HAP-1 (cell line): ENCODE data around the gene PDGFB.

Source experiments
- DNase-seq, 2 experiments: peaks; one replicate each; pipeline ENCODE4 v3.0.0-alpha.2; 2016 to 2020; ENCODE audit warnings: low spot score in 2 of 2
- H3K27me3 ChIP-seq: fragments of 250-450 bp; sonication (Bioruptor Pico); 2 replicates; pipeline ENCODE4 v1.5.1; 2020; ENCODE audit warnings: low read depth, mild to moderate bottlenecking, moderate library complexity
- H3K36me3 ChIP-seq: fragments of 250-450 bp; sonication (Bioruptor Pico); replicated peaks from 2 replicates; pipeline ENCODE4 v1.5.1; 2020; ENCODE audit warnings: mild to moderate bottlenecking
- H3K4me1 ChIP-seq: fragments of 250-450 bp; sonication (Bioruptor Pico); 2 replicates; pipeline ENCODE4 v1.5.1; 2020; ENCODE audit warnings: mild to moderate bottlenecking
- H3K4me3 ChIP-seq: fragments of 250-450 bp; sonication (Bioruptor Pico); 2 replicates; pipeline ENCODE4 v1.5.1; 2020; ENCODE audit warnings: mild to moderate bottlenecking, moderate library complexity
- H3K9me3 ChIP-seq: fragments of 250-450 bp; sonication (Bioruptor Pico); 2 replicates; pipeline ENCODE4 v1.5.1; 2020; ENCODE audit warnings: mild to moderate bottlenecking, moderate library complexity
- in situ Hi-C: fragments of 300-500 bp; cut with MboI; formaldehyde crosslinking; loops from 3 replicates; pipeline ENCODE4 v1.14.3; 2020; ENCODE audit warnings: low sequenced_read_pairs, inconsistent platforms, mixed read lengths

Gene PDGFB

DNA sequence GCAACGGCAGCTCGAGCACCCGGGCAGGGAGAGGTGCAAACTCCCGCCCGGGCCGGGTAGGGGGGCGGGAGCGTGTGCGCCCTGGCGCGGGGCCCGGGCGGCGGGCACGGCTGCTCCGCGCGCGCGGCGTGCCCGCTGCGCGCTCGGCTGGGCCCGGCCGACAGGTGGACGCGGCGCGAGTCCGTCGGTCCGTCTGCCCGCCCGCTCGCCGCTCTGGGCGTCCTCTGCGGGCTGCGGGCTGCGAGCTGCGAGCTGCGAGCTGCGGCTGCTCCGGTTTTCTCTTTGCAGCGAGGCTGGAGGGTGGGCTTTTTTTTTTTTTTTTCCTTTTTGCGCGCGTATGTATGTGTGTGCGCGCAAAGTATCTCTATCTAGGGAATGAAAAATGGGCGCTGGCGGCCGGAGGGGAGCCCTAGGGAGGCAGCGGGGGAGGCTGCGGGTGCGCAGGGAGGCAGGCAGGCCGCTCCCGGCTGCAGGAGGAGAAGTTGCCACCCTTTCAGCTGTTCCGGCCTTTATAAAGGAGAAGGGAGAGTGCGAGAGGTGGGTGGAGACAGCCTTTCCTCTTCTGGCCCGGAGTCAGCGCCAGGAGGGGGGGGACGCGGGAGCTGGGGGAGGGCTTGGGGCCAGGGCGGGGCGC, at the start of gene PDGFB:
Gene PDGFB (minus strand): TSS at position 487 of the 634 bp plus-strand sequence. CDS start 1,019 bp downstream, outside the sequence.
- H3K4me3 ChIP-seq = peak within 1 kb of the TSS; percentile 12; the same call in 1 of the 2 replicates
- no peaks in the 10 kb centered on the region; the same call in 1 of the 2 replicates for H3K4me1 ChIP-seq
- H3K27me3 ChIP-seq = peaks cover 35% of the 10 kb centered on the region
- no peaks in the 10 kb centered on the region for H3K9me3 ChIP-seq
- DNase-seq = no peak
- in situ Hi-C loops = no loop called here
- H3K36me3 ChIP-seq = no peaks in the 10 kb centered on the region

DNA sequence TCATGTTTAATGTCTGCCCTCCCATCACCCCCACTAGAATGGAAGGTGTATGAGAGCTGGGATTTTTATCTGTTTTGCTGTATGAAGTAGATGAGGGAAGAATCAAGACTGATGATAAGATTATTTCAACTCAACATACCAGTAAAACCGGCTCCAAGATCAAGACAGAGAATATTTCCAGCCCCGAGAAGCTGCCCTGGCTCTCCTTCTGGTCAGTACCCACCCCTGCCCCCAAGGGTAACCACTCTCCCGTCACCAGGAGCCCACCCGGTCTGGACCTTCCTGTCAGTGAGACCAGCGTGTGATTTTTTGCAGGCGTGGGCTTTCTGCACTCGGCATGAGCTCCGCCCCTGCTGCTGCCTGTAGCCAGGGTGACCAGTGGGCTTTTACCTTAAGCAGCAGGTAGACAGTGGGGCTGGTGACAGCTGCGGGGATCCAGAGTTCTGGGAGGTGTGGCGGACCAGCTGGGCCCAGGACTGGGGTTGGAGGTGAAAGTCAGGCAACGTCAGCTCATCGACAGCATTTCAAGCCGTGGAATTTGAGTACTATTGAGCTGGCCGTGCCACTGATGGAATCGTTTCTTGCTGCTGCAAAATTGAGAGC, 49.1 kb upstream of the PDGFB start:
- DNase-seq = no peak
- Histone ChIP-seq H3K4me1 (no peaks in the 10 kb centered on the region), H3K9me3 (no peaks in the 10 kb centered on the region), H3K4me3 (no peak overlapping the region), H3K36me3 (no peaks in the 10 kb centered on the region), H3K27me3 (no peaks in the 10 kb centered on the region)
- in situ Hi-C loops = no loop called here

DNA sequence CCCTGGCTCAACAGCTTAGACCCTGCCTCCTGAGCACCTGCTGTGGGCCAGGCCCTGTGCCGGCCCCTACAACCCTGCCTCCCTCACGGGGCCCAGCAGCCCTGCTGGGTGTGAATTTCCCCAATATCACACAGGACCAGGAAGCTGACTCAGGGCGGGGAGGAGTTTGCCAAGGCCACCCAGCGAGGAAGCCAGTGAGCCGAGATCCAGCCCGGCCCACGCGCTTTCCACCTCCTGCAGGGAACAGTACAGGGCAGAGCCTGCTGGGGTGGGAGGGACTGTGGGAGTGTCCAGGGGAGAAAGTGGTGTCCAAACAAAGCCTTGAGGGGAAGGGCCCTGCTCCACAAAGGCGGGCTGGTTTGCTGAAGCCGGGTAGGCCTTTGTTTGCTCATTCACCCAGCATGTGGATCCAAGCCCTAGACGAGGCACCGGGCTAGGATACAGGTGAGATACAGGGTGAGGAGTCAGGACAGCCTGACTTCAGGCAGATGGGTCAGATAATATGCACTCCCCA, 47.8 kb upstream of the PDGFB start:
- in situ Hi-C loops = no loop called here
- peak; percentile 48 to 81 for DNase-seq
- no peak overlapping the region for H3K4me3 ChIP-seq
- no peaks in the 10 kb centered on the region for H3K27me3 ChIP-seq
- no peaks in the 10 kb centered on the region for H3K4me1 ChIP-seq
- no peaks in the 10 kb centered on the region for H3K36me3 ChIP-seq
- no peaks in the 10 kb centered on the region for H3K9me3 ChIP-seq

DNA sequence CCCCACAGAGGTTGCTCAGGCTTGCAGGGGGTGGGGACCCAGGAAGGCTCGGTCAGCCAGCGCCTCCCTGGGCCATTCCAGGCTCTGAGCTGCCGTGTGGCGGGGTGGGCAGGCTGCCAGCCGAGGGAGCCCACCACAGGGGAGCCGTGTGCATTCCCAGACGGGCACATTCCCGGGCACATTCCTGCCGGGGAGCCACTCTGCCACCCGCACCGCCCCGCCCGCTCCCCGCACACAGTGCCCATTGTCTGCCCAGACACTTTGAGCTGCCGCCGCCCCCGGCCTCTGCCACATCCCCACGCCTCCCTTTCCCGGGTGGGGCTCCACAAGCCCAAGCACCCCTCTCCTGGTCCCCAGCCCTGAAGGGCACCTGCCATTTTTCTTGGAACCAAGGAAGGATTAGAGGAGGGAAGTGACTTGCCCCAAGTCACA, 47.3 kb upstream of the PDGFB start:
- in situ Hi-C loops = no loop called here

DNA sequence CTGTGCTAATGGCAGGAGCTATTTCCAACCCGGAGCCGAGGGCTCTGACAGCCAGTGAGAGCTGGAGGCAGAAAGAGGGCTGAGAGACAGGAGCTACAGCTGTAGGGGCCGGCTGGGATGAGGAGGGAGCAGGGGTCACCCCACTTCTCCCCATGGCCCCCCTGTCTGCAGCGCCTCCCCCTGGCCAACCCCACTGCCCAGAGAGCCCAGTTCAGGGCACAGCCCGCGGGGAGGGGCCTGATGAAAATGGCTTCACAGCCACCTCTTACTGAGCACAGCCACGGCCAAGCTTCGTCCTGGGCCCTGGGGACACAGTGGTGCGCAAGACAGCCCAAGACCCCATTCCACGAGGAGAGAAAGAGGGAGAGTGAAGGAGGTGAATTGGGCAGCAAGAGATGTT, 46.7 kb upstream of the PDGFB start:
- no peak overlapping the region for H3K4me3 ChIP-seq
- no peaks in the 10 kb centered on the region for H3K9me3 ChIP-seq
- DNase-seq = no peak
- in situ Hi-C loops = no loop called here
- no peaks in the 10 kb centered on the region for H3K36me3 ChIP-seq
- H3K27me3 ChIP-seq = no peaks in the 10 kb centered on the region
- H3K4me1 ChIP-seq = no peaks in the 10 kb centered on the region

More for the DNA sequence above, 47.3 kb upstream of the PDGFB start:
- H3K4me3 ChIP-seq = no peak overlapping the region
- no peaks in the 10 kb centered on the region for H3K9me3 ChIP-seq
- no peaks in the 10 kb centered on the region for H3K27me3 ChIP-seq
- H3K4me1 ChIP-seq = no peaks in the 10 kb centered on the region
- no peak for DNase-seq
- H3K36me3 ChIP-seq = no peaks in the 10 kb centered on the region

DNA sequence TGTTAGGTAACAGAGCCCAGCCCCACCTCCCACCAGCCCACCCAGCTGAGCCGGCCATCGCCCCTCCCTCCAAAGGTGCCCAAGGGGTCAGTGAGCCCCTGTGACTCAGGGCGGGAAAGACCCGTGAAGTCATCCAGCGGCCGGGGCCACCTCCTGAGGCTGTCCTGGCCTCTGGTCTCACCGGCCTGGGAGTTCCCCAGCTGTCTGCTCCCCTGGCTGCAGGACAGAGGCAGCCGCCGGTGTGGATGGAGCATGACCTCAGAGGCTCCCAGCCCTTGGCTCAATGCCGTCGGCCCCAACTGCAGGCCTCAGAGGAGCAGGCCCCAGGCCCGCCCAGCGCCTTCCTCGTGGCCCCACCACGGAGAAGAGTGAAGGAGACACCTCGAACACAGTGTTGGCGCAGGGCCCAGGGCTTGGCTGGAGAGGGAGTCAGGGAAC, 46.0 kb upstream of the PDGFB start:
- Histone ChIP-seq H3K4me3 (no peak overlapping the region), H3K9me3 (no peaks in the 10 kb centered on the region), H3K36me3 (no peaks in the 10 kb centered on the region), H3K4me1 (no peaks in the 10 kb centered on the region), H3K27me3 (no peaks in the 10 kb centered on the region)
- in situ Hi-C loops = no loop called here
- no peak for DNase-seq

DNA sequence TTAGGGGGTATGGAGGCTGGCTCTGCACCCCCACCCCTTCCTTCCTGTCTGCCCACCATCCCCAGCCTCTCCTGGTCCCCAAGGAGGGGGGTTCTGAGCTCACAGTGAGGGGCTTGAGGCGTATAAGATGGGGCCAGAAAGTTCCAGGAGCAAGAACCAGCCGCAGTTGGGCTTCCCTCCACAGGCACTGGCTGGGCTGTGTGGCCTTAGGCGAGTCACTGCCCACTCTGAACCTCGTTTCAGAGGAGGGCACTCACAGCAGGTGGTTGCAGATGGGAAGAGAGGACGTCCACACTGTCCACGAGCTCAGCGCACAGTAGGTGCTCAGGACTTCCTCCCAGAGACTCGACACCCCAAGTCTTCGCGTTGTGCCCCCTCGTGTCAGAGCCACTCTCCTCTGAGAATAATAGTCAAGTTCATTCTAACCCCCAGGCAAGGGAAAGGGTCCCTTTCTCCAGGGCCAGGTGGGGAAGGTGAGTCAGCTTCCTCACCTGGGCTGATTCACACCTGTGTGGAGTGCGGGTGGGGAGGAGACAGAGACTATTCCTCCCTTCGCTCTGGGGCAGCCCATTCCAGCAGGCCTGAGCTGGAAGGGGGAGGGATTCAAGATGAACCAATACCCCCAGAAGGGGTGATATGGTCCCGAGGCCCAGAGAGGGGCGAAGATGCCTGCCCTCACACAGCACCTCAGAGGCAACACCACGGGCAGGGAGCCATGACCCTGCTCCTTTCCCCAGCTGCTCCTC, 45.4 kb upstream of the PDGFB start:
- no peaks in the 10 kb centered on the region for H3K4me1 ChIP-seq
- no peaks in the 10 kb centered on the region for H3K36me3 ChIP-seq
- in situ Hi-C loops = no loop called here
- DNase-seq = no peak
- no peaks in the 10 kb centered on the region for H3K9me3 ChIP-seq
- H3K4me3 ChIP-seq = no peak overlapping the region
- no peaks in the 10 kb centered on the region for H3K27me3 ChIP-seq

DNA sequence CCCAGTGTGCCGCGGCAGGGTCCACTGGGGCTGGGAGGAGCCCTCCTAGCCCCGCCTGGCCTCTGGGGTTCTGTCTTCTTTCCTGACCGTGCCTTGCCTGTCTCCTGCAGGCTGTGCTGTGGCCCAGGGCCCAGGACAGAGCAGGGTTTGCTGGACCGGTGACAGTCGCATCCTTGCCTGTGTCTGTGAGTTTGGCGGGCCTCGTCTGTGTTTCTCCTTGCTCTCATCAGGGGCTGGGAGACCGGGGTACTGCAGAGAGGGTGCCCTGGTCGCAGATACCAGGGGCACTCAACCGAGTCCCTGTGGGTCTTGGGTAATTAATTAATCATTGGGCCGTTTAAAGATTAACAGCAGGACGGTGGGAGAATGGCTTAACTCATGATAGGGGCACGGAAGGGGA, 44.8 kb upstream of the PDGFB start:
- Histone ChIP-seq H3K36me3 (no peaks in the 10 kb centered on the region), H3K9me3 (no peaks in the 10 kb centered on the region), H3K27me3 (no peaks in the 10 kb centered on the region), H3K4me3 (no peak overlapping the region), H3K4me1 (no peaks in the 10 kb centered on the region)
- in situ Hi-C loops = no loop called here
- DNase-seq = no peak

DNA sequence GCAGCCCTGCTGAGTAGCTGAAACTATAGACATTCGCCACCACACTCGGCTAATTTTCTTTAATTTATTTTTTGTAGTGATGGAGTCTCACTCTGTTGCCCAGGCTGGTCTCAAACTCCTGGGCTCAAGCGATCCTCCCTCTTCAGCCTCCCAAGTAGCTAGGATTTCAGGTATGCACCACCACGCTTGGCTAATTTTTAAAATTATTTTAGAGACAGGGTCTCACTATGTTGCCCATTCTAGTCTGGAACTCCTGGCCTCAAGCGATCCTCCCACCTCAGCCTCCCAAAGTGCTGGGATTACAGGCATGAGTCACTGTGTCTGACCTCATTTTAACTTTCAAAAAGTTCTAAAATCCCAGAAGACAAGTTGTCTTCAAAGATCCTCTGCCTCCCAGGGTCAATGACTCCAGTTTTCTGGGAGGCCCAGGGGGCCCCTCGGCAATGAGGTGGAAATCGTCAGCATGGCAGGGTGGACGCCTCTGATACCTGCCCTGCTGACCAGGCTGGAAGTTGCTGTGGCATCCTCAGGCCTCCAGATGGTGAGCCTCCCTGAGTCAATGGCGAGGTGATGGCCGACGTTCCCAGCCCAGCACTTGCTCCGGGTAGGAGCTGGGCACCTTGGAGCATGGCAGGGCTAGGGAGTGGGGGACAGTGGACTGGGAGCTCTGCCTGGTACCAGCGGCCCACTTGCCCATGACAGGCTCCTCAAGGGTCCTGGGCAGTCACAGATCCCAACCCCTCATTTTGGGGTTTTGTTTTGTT, 43.5 kb upstream of the PDGFB start:
- no peaks in the 10 kb centered on the region for H3K27me3 ChIP-seq
- H3K4me1 ChIP-seq = no peaks in the 10 kb centered on the region
- H3K9me3 ChIP-seq = no peaks in the 10 kb centered on the region
- in situ Hi-C loops = no loop called here
- DNase-seq = no peak
- no peak overlapping the region for H3K4me3 ChIP-seq
- H3K36me3 ChIP-seq = no peaks in the 10 kb centered on the region

DNA sequence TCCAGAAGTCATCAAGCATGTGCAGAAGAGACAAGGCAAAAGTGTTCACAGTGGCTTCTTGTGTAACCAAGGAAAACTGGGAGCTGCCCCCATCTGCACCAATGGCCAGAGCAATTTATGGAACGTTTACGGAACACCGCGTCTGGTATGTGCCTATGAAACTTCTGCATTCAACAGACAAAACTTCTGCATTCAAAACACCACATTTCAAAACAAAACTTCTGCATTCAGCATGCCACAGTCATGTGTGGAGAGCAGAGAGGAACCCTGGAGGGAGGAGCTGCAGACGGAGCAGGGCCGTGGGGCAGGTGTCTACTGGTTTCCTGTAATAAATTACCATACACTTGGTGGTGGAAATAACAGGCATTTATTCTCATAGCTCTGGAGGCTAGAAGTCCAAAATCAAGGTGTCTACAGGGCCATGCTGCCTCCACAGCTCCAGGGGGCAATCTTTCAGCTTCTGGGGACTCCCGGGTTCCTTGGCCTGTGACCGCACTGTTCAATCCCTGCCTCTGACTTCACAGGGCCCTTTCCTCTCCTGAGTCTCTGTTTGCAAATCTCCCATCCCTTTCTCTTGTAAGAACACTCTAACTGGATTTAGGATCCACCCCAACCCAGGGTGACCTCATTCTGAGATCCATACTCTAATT, 42.4 kb upstream of the PDGFB start:
- no peak for DNase-seq
- in situ Hi-C loops = no loop called here
- Histone ChIP-seq H3K27me3 (no peaks in the 10 kb centered on the region), H3K36me3 (no peaks in the 10 kb centered on the region), H3K4me1 (no peaks in the 10 kb centered on the region), H3K9me3 (no peaks in the 10 kb centered on the region), H3K4me3 (no peak overlapping the region)

DNA sequence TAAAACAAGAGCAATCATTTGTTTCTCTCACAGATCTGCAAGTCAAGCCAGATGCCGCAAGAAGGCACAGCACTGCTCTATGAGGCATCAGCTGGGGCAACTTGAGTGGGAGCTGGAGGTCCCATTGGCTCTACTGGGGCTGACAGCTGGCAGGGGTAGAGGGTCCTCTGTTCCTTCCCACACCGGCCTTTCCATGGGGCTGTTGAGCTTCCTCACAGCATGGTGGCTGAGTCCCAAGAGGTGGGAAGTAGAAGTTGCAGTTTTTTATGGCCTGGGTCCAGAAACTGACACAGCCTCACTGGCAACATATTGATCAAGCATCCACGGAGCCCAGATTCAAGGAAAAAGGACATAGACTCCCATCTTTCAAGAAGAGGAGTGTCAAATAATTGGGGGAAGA, 40.2 kb upstream of the PDGFB start:
- Histone ChIP-seq H3K36me3 (no peaks in the 10 kb centered on the region), H3K9me3 (no peaks in the 10 kb centered on the region), H3K27me3 (no peaks in the 10 kb centered on the region), H3K4me1 (no peaks in the 10 kb centered on the region), H3K4me3 (no peak overlapping the region)
- in situ Hi-C loops = no loop called here
- no peak for DNase-seq

DNA sequence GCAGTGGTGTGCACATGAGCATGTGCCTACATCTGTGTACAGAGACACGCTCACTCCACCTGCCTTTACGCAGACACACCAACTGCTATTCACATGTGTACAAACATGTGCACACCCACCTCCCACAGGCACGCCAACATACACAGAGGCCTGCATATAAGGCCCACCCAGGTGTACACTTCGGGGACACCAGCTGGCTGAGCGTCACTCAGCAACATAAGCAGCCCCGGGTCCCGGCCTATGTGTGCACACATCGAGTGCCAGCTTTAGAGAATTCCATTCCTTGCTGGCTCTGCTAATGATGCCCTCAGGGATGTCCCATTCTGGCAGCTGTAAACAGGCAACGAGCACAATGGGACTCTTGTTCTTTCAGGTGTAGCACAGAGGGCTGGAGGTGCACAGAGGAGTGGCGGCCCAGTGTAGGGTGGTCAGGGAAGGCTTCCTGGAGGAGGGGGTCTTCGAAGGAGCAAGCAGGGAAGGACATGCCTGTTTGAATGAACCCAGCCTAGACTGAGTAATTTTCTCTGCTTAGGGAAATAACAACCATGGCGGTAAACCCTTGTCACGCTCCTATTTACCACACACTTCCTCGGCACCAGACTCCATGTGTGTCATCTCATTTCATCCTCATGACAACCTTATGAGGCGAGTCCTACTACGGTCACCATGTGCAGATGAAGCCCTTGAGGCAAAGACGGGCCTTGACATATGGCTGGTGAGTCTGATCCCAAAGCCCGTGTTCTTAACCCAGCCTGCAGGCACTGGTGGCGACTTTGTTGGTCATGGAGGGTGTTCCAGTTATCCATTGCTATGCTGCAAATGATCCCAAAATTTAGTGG, 39.6 kb upstream of the PDGFB start:
- Histone ChIP-seq H3K9me3 (no peaks in the 10 kb centered on the region), H3K4me1 (peaks cover 2% of the 10 kb centered on the region; the same call in 1 of the 2 replicates), H3K27me3 (no peaks in the 10 kb centered on the region), H3K4me3 (no peak overlapping the region), H3K36me3 (no peaks in the 10 kb centered on the region)
- DNase-seq = no peak
- in situ Hi-C loops = no loop called here
